Ovary (tissue), 9 donors: ENCODE results near the gene RPA3. TPM values are rescaled to one million over a fixed set of nuclear protein-coding genes. Genes with fewer than 3 reads are reported as not detected.

Source experiments
- DNase-seq, 5 donors: peaks; one replicate each; pipeline ENCODE4 v3.0.0-alpha.2; 2019 to 2020
- H3K27ac ChIP-seq, 2 donors: fragments of 200-600 bp; one replicate each; pipeline versions ENCODE4 v1.5.1 to v1.8.0; 2019 to 2022
- H3K27me3 ChIP-seq: fragments of 200-600 bp; one replicate; pipeline ENCODE4 v1.8.0; 2022
- H3K36me3 ChIP-seq: fragments of 200-600 bp; sonication (generic); one replicate; pipeline ENCODE4 v1.5.1; 2019
- H3K4me1 ChIP-seq: one replicate; pipeline ENCODE4 v1.8.1; 2013; ENCODE audit warnings: mild to moderate bottlenecking, moderate library complexity; ENCODE audit not compliant: insufficient read depth
- H3K4me3 ChIP-seq: fragments of 200-600 bp; sonication (generic); one replicate; pipeline ENCODE4 v1.5.1; 2017
- H3K9me3 ChIP-seq, 2 donors: fragments of 200-600 bp in 1 of 2; sonication (generic) in 1 of 2; one replicate each; pipeline versions ENCODE4 v1.5.1 to v1.8.1; 2013 to 2019; ENCODE audit warnings: mild to moderate bottlenecking in 1 of 2, moderate library complexity in 1 of 2
- CTCF ChIP-seq, 3 donors: fragments of 450-650 bp in 2 of 3; fragments of 200-600 bp in 1 of 3; IDR thresholded peaks; one replicate each; pipeline versions ENCODE4 v1.5.1 to v1.8.0; 2016 to 2022; ENCODE audit warnings: antibody characterized with exemption in 3 of 3, mild to moderate bottlenecking in 1 of 3
- EP300 ChIP-seq: sonication (generic); formaldehyde crosslinking; IDR thresholded peaks from one replicate; pipeline ENCODE4 v1.6.1; 2017; ENCODE audit warnings: antibody characterized with exemption
- POLR2A ChIP-seq: fragments of 450-650 bp; IDR thresholded peaks from one replicate; pipeline ENCODE4 v1.6.1; 2017; ENCODE audit warnings: antibody characterized with exemption, mild to moderate bottlenecking, moderate library complexity
- WGBS, 3 donors: extraction: QIAGEN DNeasy Blood & Tissue Kit in 1 of 3; methylation state at CpG; one replicate each; pipeline versions ENCODE4 v1.1.5 to v1.1.7; 2013 to 2017; 5-methylcytosine and 5-hydroxymethylcytosine counted together
- intact Hi-C, 4 donors: fragments of 100-400 bp; cut with DNase I; formaldehyde crosslinking; loops; one replicate each; pipeline versions ENCODE4 v1.11.0 to v1.15.1; 2022 to 2023
- polyA plus RNA-seq, 2 donors: library from polyadenylated mRNA; stranded (reverse); fragments of 200-250 nt in 1 of 2; fragments of 350-450 nt in 1 of 2; fragmentation: Illumina TruSeq in 1 of 2; extraction: RNeasy Lipid Tissue Mini Kit (QIAGEN cat#74804) in 1 of 2; gene quantifications; one replicate each; pipeline ENCODE4 v1.2.3, GENCODE V29; 2013 to 2014
- total RNA-seq, 7 donors: library from RNA; depleted of rRNA in 2 of 7; stranded (reverse); fragments of >200 nt in 2 of 7; fragmentation: NEBNext Ultra II Directional in 3 of 7; extraction: Animal tissue kit (Norgen Biotek cat#: 25700) in 3 of 7; gene quantifications; one replicate each; pipeline versions ENCODE4 v1.1.0 to v1.2.4, GENCODE V29; 2016 to 2023
- donor health status: DM: no; HTN: no; CAD: no; lungs with moderate emphysema.
- donor health status: DM: no; HTN: no; CAD: no.
- donor health status: Bipolar disorder and iron deficiency.
- donor health status: DM: yes; HTN: yes; CAD: no.
- donor health status: DM: no; HTN: no; CAD: no.
- donor health status: DM: yes; HTN: yes; CAD: no.

Gene RPA3
- total and polyA plus RNA-seq, 9 donors = 8.6 to 28.6 (median 17.8) TPM

GRCh38 chr7:7641129-7641663 is 77.2 kb downstream of the RPA3 start:
- intact Hi-C loops = no loop called here
- H3K36me3 ChIP-seq = no peaks in the 10 kb centered on the region
- H3K9me3 ChIP-seq = no peaks in the 10 kb centered on the region
- peaks cover 2% of the 10 kb centered on the region for H3K4me1 ChIP-seq
- peak overlapping the region; percentile 81 for H3K4me3 ChIP-seq
- 3 to 9% (median 5%) methylated on average over 22 of the region's 22 CpGs for WGBS, 3 donors
- peak in 2 of 5 donors; percentile 23 to 26 for DNase-seq
- TF ChIP-seq EP300 (no peak), CTCF (IDR thresholded peaks at IDR 0.05) (no peak), POLR2A (no peak)
- H3K27ac ChIP-seq = peak overlapping the region; percentile 27 to 75
- H3K27me3 ChIP-seq = no peaks in the 10 kb centered on the region

- 0% methylated on average over 67 to 68 of the region's 68 CpGs for WGBS, 3 donors
- Histone ChIP-seq H3K27me3 (no peaks in the 10 kb centered on the region), H3K9me3 (no peaks in the 10 kb centered on the region), H3K27ac (peak within 1 kb of the TSS; percentile 38 to 76), H3K4me3 (peak within 1 kb of the TSS; percentile 81), H3K36me3 (no peaks in the 10 kb centered on the region), H3K4me1 (peaks cover 2% of the 10 kb centered on the region)
- DNase-seq = peak; percentile 96 to 98 (median 98)
- TF ChIP-seq CTCF (IDR thresholded peaks at IDR 0.05) = peak in 1 of 3 donors; percentile 8
- no peak for TF ChIP-seq EP300
- TF ChIP-seq POLR2A = peak; percentile 81
- intact Hi-C loops = no loop called here
Measured at GRCh38 chr7:7640221-7641128, 77.9 kb downstream of the RPA3 start, which contains the start of gene UMAD1. TSS of gene UMAD1 (plus strand) at chr7:7640752. CDS start at chr7:7673372, 32,620 bp downstream.

- Histone ChIP-seq H3K27ac (peak overlapping the region; percentile 38 to 76), H3K27me3 (no peaks in the 10 kb centered on the region), H3K4me3 (peak overlapping the region; percentile 81), H3K4me1 (peaks cover 2% of the 10 kb centered on the region), H3K36me3 (no peaks in the 10 kb centered on the region), H3K9me3 (no peaks in the 10 kb centered on the region)
- 0 to 1% (median 1%) methylated on average over 19 of the region's 19 CpGs for WGBS, 3 donors
- TF ChIP-seq POLR2A = no peak
- TF ChIP-seq EP300 = no peak
- TF ChIP-seq CTCF (IDR thresholded peaks at IDR 0.05) = no peak
- intact Hi-C loops = no loop called here
- peak in 1 of 5 donors; percentile 30 for DNase-seq
Measured at GRCh38 chr7:7639847-7640220, 78.6 kb downstream of the RPA3 start.

- Histone ChIP-seq H3K4me1 (peaks cover 2% of the 10 kb centered on the region), H3K36me3 (no peaks in the 10 kb centered on the region), H3K9me3 (no peaks in the 10 kb centered on the region), H3K27ac (peak overlapping the region in 1 of 2 donors; percentile 76), H3K27me3 (no peaks in the 10 kb centered on the region), H3K4me3 (peak overlapping the region; percentile 81)
- TF ChIP-seq POLR2A = no peak
- no peak for TF ChIP-seq CTCF (IDR thresholded peaks at IDR 0.05)
- TF ChIP-seq EP300 = no peak
- no peak for DNase-seq
- intact Hi-C loops = no loop called here
- WGBS, 3 donors = 17 to 19% (median 18%) methylated on average over 5 of the region's 5 CpGs
Measured at GRCh38 chr7:7639421-7639820, 79.0 kb downstream of the RPA3 start.
